C4-2B (cell line): ENCODE data around the gene AGO4.

ENCODE experiments used
- CTCF ChIP-seq: fragments of 450-650 bp; conservative IDR thresholded peaks from 2 replicates; pipeline ENCODE4 v1.5.1; 2017; ENCODE audit warnings: mild to moderate bottlenecking
- ZFX ChIP-seq: fragments of 450-650 bp; IDR thresholded peaks from 2 replicates; pipeline ENCODE4 v1.6.1; 2017

GRCh38 chr1:35790670-35791069 lies 17.1 kb upstream of the AGO4 start:
- no peak for TF ChIP-seq CTCF
- no peak for TF ChIP-seq ZFX
